K562 (cell line): ENCODE measurements around the gene FAM114A2. TPM values are rescaled to one million over a fixed set of nuclear protein-coding genes. Genes with fewer than 3 reads are reported as not detected.

ENCODE experiments used
- ATAC-seq: fragments of 200-7000 bp; cut with Tn5 transposase; 3 replicates; pipeline ENCODE4 v1.9.1; 2020; ENCODE audit warnings: moderate library complexity
- BruUV-seq: library from RNA; stranded (reverse); fragments of 400-500 nt; replicated peaks from 2 replicates; lab custom pipeline; 2021; lab: Mats Ljungman, UMichigan
- CTCF ChIA-PET: fragments of 300-600 bp; formaldehyde crosslinking; extraction: SDS; loops from one replicate; lab custom pipeline; 2021; ENCODE audit warnings: low intra/inter-chr PET ratio; lab: Yijun Ruan, JAX
- POLR2A ChIA-PET: fragments of 300-600, 350-650 bp; sonication (Branson Sonifier 250); formaldehyde crosslinking; extraction: SDS; loops from one replicate; lab custom pipeline; 2021; ENCODE audit warnings: antibody characterized with exemption, inconsistent platforms; lab: Yijun Ruan, JAX
- DNase-seq, 4 experiments: peaks; one replicate each; pipeline versions ENCODE4 v3.0.0 to v3.0.0-alpha.2; 2011 to 2018; ENCODE audit warnings: low spot score in 3 of 4, mixed read lengths in 3 of 4; ENCODE audit errors: extremely low read depth in 1 of 4
- FAIRE-seq: peaks from 2 replicates; lab custom pipeline; 2011; peaks lifted over from hg19 to GRCh38; lab: Jason Lieb, UNC
- H2AFZ ChIP-seq: 2 replicates; pipeline ENCODE4 v1.6.0; 2011; ENCODE audit warnings: low read depth, low read length, control low read depth, inconsistent platforms
- H3K27ac ChIP-seq: fragments of 200-600 bp; 3 replicates; pipeline ENCODE4 v1.8.0; 2011; ENCODE audit warnings: low read depth, mild to moderate bottlenecking, control low read depth, inconsistent platforms, low read length, moderate library complexity, mixed read lengths; ENCODE audit errors: extremely low read depth
- H3K27me3 ChIP-seq, 2 experiments: fragments of 300-600 bp in 1 of 2; 2 replicates in 1 of 2; 3 replicates in 1 of 2; pipeline versions ENCODE4 v1.6.0 to v1.8.0; 2011; ENCODE audit warnings: inconsistent platforms in 2 of 2, low read length in 2 of 2, mild to moderate bottlenecking in 1 of 2, mixed read lengths in 1 of 2, moderate library complexity in 1 of 2; ENCODE audit not compliant: control insufficient read depth in 2 of 2, insufficient read depth in 2 of 2
- H3K36me3 ChIP-seq: fragments of 300-600 bp; 3 replicates; pipeline ENCODE4 v1.8.0; 2011; ENCODE audit warnings: mild to moderate bottlenecking, low read length, inconsistent platforms; ENCODE audit not compliant: control insufficient read depth, insufficient read depth
- H3K4me1 ChIP-seq, 2 experiments: fragments of 200-600 bp in 1 of 2; replicated peaks in 1 of 2; 2 replicates in 1 of 2; 3 replicates in 1 of 2; pipeline versions ENCODE4 v1.5.1 to v1.8.0; 2011; ENCODE audit warnings: inconsistent platforms in 2 of 2, low read length in 2 of 2, mild to moderate bottlenecking in 1 of 2, mixed read lengths in 1 of 2, moderate library complexity in 1 of 2; ENCODE audit not compliant: control insufficient read depth in 2 of 2, insufficient read depth in 2 of 2
- H3K4me2 ChIP-seq: 2 replicates; pipeline ENCODE4 v1.6.1; 2011; ENCODE audit warnings: low read length, control low read depth, inconsistent platforms, mixed read lengths; ENCODE audit not compliant: insufficient read depth
- H3K4me3 ChIP-seq: fragments of 200-600 bp; sonication (generic), shearing (Covaris generic); 2 replicates; pipeline ENCODE4 v1.5.1; 2016; ENCODE audit warnings: control low read depth, inconsistent platforms
- H3K79me2 ChIP-seq: fragments of 200-600 bp; 3 replicates; pipeline ENCODE4 v1.8.0; 2011; ENCODE audit warnings: low read length, inconsistent platforms; ENCODE audit not compliant: control insufficient read depth, insufficient read depth
- H3K9ac ChIP-seq, 2 experiments: 2 replicates each; pipeline versions ENCODE4 v1.6.0 to v1.6.1; 2011; ENCODE audit warnings: low read depth in 2 of 2, low read length in 2 of 2, control low read depth in 1 of 2, inconsistent platforms in 1 of 2, mild to moderate bottlenecking in 1 of 2, mixed read lengths in 1 of 2; ENCODE audit not compliant: insufficient read depth in 1 of 2
- H3K9me1 ChIP-seq: one replicate; pipeline ENCODE4 v1.6.0; 2011; ENCODE audit warnings: inconsistent platforms, mild to moderate bottlenecking, low read length, moderate library complexity; ENCODE audit not compliant: control insufficient read depth, insufficient read depth
- H3K9me3 ChIP-seq: replicated peaks from 2 replicates; pipeline ENCODE4 v1.5.1; 2011; ENCODE audit warnings: low read depth, low read length, inconsistent platforms; ENCODE audit not compliant: control insufficient read depth, insufficient read depth
- H4K20me1 ChIP-seq: replicated peaks from 2 replicates; pipeline ENCODE4 v1.6.1; 2011; ENCODE audit warnings: low read length, inconsistent platforms, mixed read lengths; ENCODE audit not compliant: control insufficient read depth, insufficient read depth
- BMI1 ChIP-seq: fragments of 150-350 bp; IDR thresholded peaks from 2 replicates; pipeline ENCODE4 v1.6.1; 2014; ENCODE audit warnings: low read length
- CSDE1 ChIP-seq, 2 experiments: fragments of 450-650 bp; IDR thresholded peaks; 2 replicates each; pipeline ENCODE4 v1.6.1; 2016; ENCODE audit warnings: mild to moderate bottlenecking in 1 of 2
- HMBOX1 ChIP-seq: sonication (generic); IDR thresholded peaks from 2 replicates; pipeline ENCODE4 v1.6.1; 2016
- KDM4B ChIP-seq, 2 experiments: fragments of 450-650 bp in 1 of 2; sonication (generic) in 1 of 2; IDR thresholded peaks; 2 replicates each; pipeline ENCODE4 v1.6.1; 2016 to 2017; ENCODE audit warnings: borderline replicate concordance in 2 of 2, antibody characterized with exemption in 1 of 2, low read depth in 1 of 2, mild to moderate bottlenecking in 1 of 2
- MXI1 ChIP-seq: IDR thresholded peaks from 2 replicates; pipeline ENCODE4 v1.6.1; 2011; ENCODE audit warnings: low read depth, mild to moderate bottlenecking, improper control_type of control experiment, low read length
- NFE2L1 ChIP-seq: fragments of 450-650 bp; IDR thresholded peaks from 2 replicates; pipeline ENCODE4 v1.6.1; 2016; ENCODE audit warnings: missing genetic modification characterization, low read depth, mild to moderate bottlenecking, missing compliant biosample characterization, moderate library complexity, borderline replicate concordance
- NONO ChIP-seq, 2 experiments: fragments of 200-400 bp in 1 of 2; fragments of 450-650 bp in 1 of 2; formaldehyde crosslinking in 1 of 2; IDR thresholded peaks; 2 replicates each; pipeline ENCODE4 v1.6.1; 2017; ENCODE audit warnings: low read depth in 2 of 2, mild to moderate bottlenecking in 2 of 2, moderate library complexity in 2 of 2, low read length in 1 of 2
- PHB2 ChIP-seq: fragments of 450-650 bp; IDR thresholded peaks from 2 replicates; pipeline ENCODE4 v1.6.1; 2017; ENCODE audit warnings: low read depth
- RBM14 ChIP-seq: fragments of 200-400 bp; formaldehyde crosslinking; IDR thresholded peaks from 2 replicates; pipeline ENCODE4 v1.6.1; 2018; ENCODE audit warnings: low read depth, mild to moderate bottlenecking, low read length, moderate library complexity, borderline replicate concordance; ENCODE audit not compliant: insufficient read depth
- SRSF3 ChIP-seq: fragments of 200-400 bp; formaldehyde crosslinking; IDR thresholded peaks from 2 replicates; pipeline ENCODE4 v1.6.1; 2016; ENCODE audit warnings: mild to moderate bottlenecking, low read length, moderate library complexity; ENCODE audit not compliant: insufficient read depth
- STAT5B ChIP-seq: fragments of 250-450 bp; sonication (Bioruptor Pico); IDR thresholded peaks from 2 replicates; pipeline ENCODE4 v1.8.0; 2021; ENCODE audit warnings: mild to moderate bottlenecking, inconsistent platforms
- TAL1 ChIP-seq: fragments of 450-650 bp; IDR thresholded peaks from 2 replicates; pipeline ENCODE4 v1.6.1; 2016; ENCODE audit warnings: mild to moderate bottlenecking
- TCF7 ChIP-seq: sonication (generic); IDR thresholded peaks from 2 replicates; pipeline ENCODE4 v1.6.1; 2016; ENCODE audit warnings: antibody characterized with exemption, borderline replicate concordance
- ZNF23 ChIP-seq: fragments of 250-450 bp; sonication (Bioruptor Pico); IDR thresholded peaks from 2 replicates; pipeline ENCODE4 v1.4.0; 2020; ENCODE audit warnings: mild to moderate bottlenecking
- ZNF395 ChIP-seq: fragments of 200-800 bp; sonication (Bioruptor generic); IDR thresholded peaks from 2 replicates; pipeline ENCODE4 v1.6.1; 2017; ENCODE audit warnings: missing genetic modification characterization, missing compliant biosample characterization
- ZNF408 ChIP-seq: fragments of 250-450 bp; sonication (Bioruptor Pico); IDR thresholded peaks from 2 replicates; pipeline ENCODE4 v1.4.0; 2020; ENCODE audit warnings: low read depth, mild to moderate bottlenecking, moderate library complexity
- ZNF644 ChIP-seq: fragments of 200-800 bp; sonication (Bioruptor generic); IDR thresholded peaks from 2 replicates; pipeline ENCODE4 v1.6.1; 2016; ENCODE audit warnings: low read depth, missing genetic modification characterization, missing compliant biosample characterization
- ZZZ3 ChIP-seq: fragments of 450-650 bp; IDR thresholded peaks from 2 replicates; pipeline ENCODE4 v1.6.1; 2016; ENCODE audit warnings: antibody characterized with exemption, mild to moderate bottlenecking, moderate library complexity
- WGBS: fragments of 100-300 bp; shearing (Covaris generic); methylation state at CpG from one replicate; pipeline ENCODE4 v1.1.6; 2016; ENCODE audit warnings: low coverage, mixed read lengths; ENCODE audit not compliant: insufficient coverage; ENCODE audit errors: missing lambda C conversion rate; 5-methylcytosine and 5-hydroxymethylcytosine counted together
- in situ Hi-C: fragments of 300-500 bp; cut with MboI; formaldehyde crosslinking; loops from 4 replicates; pipeline ENCODE4 v1.15.0; 2018; ENCODE audit warnings: inconsistent platforms, mixed read lengths
- intact Hi-C: fragments of 100-400 bp; cut with micrococcal nuclease; formaldehyde crosslinking; loops from 2 replicates; pipeline ENCODE4 v1.14.2; 2022
- polyA plus RNA-seq, 8 experiments: library from polyadenylated mRNA; depleted of rRNA in 4 of 8; stranded (reverse) in 5 of 8; unstranded in 3 of 8; fragments of >200 nt; fragmentation: Nextera tagmentation in 2 of 8; fragmentation: Illumina TruSeq in 1 of 8; extraction: Ambion mirVana in 2 of 8; extraction: Trizol in 1 of 8; gene quantifications; 2 replicates each; pipeline versions ENCODE4 v1.2.1 to v1.2.3, GENCODE V29; 2011 to 2014; ENCODE audit warnings: inconsistent platforms in 1 of 8, missing spikeins in 1 of 8
- total RNA-seq, 7 experiments: library from RNA; depleted of rRNA in 6 of 7; stranded (reverse); fragments of >200 nt in 6 of 7; fragmentation: Illumina TruSeq in 2 of 7; extraction: Trizol in 2 of 7; gene quantifications; 2 replicates each; pipeline versions ENCODE4 v1.2.1 to v1.2.3, GENCODE V29; 2011 to 2021; ENCODE audit warnings: low replicate concordance in 1 of 7
- TF ChIP-seq, protein P1 (sequence below): sonication (generic); formaldehyde crosslinking; IDR thresholded peaks from 2 replicates; pipeline ENCODE4 v1.8.1; 2022; ENCODE audit warnings: missing genetic modification reagents

Gene FAM114A2
- total and polyA plus RNA-seq, 9 of the 15 experiments (the other 6 are each of a cell fraction or from before 2014, with no cell fraction given) = 14.4 to 28.1 (median 21.2) TPM

DNA sequence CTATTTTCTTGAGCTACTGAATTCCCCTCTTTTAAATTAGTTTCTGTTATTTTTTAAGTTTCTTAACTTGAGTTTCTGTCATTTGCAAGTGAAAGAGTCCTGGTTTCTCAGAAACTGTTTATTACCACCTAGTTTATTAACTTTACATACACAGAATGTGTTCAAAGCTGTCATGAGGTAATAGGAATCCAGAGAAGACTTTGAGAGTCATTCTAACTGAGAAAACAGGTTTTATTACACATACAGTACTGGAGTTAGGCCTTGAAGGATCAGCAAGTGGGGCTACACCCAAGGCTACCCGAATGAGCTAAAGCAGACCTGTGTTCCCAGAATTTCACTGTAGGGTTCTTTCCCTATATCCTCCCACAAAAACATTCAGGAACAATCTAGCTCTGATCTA, 33.1 kb downstream of the FAM114A2 start:
- no peak for DNase-seq
- no peak overlapping the region for H3K27ac ChIP-seq
- peaks cover 3% of the 10 kb centered on the region; the same call in 2 of the 3 replicates for H3K36me3 ChIP-seq
- H3K4me3 ChIP-seq = no peak overlapping the region
- in situ Hi-C loops (no loop called here), intact Hi-C loops (no loop called here)
- no TSS peak for BruUV-seq
- H4K20me1 ChIP-seq = no peaks in the 10 kb centered on the region
- 44% methylated on average over 1 of the region's 1 CpG for WGBS
- no peaks in the 10 kb centered on the region for H3K9me3 ChIP-seq
- no peak overlapping the region for H2AFZ ChIP-seq
- H3K4me2 ChIP-seq = no peak overlapping the region
- no peak overlapping the region for H3K9ac ChIP-seq
- no peak for FAIRE-seq
- CTCF ChIA-PET = no interaction called here
- H3K27me3 ChIP-seq = no peaks in the 10 kb centered on the region
- TF ChIP-seq PHB2 (no peak), STAT5B (no peak), NFE2L1 (tag) (no peak), KDM4B (IDR thresholded peaks at IDR 0.05; ENCODE audit: borderline replicate concordance in 2 of 2, low read depth in 1 of 2) (no peak), ZNF408 (CRISPR knock-in tag) (no peak), BMI1 (no peak), MXI1 (no peak), HMBOX1 (no peak), ZNF644 (tag) (no peak), TAL1 (no peak), NONO (IDR thresholded peaks at IDR 0.05; ENCODE audit: low read depth in 2 of 2, low read length in 1 of 2) (no peak), ZNF395 (no peak), CSDE1 (IDR thresholded peaks at IDR 0.05) (no peak), TCF7 (no peak), SRSF3 (no peak), RBM14 (no peak), ZZZ3 (no peak), ZNF23 (CRISPR knock-in tag) (no peak)
- TF ChIP-seq, protein P1, sequence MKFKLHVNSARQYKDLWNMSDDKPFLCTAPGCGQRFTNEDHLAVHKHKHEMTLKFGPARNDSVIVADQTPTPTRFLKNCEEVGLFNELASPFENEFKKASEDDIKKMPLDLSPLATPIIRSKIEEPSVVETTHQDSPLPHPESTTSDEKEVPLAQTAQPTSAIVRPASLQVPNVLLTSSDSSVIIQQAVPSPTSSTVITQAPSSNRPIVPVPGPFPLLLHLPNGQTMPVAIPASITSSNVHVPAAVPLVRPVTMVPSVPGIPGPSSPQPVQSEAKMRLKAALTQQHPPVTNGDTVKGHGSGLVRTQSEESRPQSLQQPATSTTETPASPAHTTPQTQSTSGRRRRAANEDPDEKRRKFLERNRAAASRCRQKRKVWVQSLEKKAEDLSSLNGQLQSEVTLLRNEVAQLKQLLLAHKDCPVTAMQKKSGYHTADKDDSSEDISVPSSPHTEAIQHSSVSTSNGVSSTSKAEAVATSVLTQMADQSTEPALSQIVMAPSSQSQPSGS = no peak
- TF ChIP-seq, all 486 proteins: peak for 0
- Histone ChIP-seq H3K4me1 (no peaks in the 10 kb centered on the region), H3K9me1 (no peaks in the 10 kb centered on the region), H3K79me2 (no peaks in the 10 kb centered on the region)
- no peak for ATAC-seq
- POLR2A ChIA-PET = interaction anchor here (0.7 kb wide), 1 partner anchor 371 kb away, joined by 3 read pairs; no protein-coding TSS in a partner anchor
